ENCODE data around the gene MOB1A.

The MOB1A gene

GRCh38 chr2:74103763-74104162 is 74.9 kb downstream of the MOB1A start:
- no peak for DNase-seq (ENCODE audit: low read depth in 2 of 2)
